ENCODE results near the gene HMGCLL1.

Gene HMGCLL1

GRCh38 chr6:55568808-55569439, 10.1 kb downstream of the HMGCLL1 start:
- H2AFZ ChIP-seq (ENCODE audit: low read length, unreplicated experiment): no peak overlapping the region
- H3K4me3 ChIP-seq (ENCODE audit: low read depth, low read length): no peak overlapping the region
- peaks cover 18% of the 10 kb centered on the region for H3K27me3 ChIP-seq (ENCODE audit: insufficient read depth, low read length)
- no peaks in the 10 kb centered on the region for H3K36me3 ChIP-seq (ENCODE audit: insufficient read depth, low read length)
- no peaks in the 10 kb centered on the region for H3K4me1 ChIP-seq (ENCODE audit: control insufficient read depth, insufficient read depth, low read length, unreplicated experiment)
- no peaks in the 10 kb centered on the region for H3K79me2 ChIP-seq (ENCODE audit: control insufficient read depth, insufficient read depth, low read length, unreplicated experiment)
- no peak overlapping the region for H3K27ac ChIP-seq (ENCODE audit: low read depth, low read length)

DNA sequence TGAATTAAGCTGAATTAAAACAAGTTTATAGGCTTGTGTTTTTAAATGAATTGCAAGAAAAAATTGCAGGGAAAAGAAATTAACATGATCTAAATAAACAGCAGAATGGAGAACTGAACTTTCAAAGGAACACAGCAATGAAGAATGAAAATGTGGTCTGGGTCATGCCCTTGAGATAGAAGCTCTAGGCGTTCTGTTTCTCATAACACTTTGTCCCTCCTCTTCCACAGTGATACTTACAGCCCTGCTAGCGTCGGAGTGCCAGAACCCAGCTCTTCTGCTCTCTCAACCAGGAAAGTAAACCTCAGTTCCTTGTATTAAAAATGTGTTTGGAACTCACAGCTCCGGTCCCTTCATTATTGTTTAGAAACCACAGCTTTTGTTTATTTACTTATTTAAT, 11.4 kb downstream of the HMGCLL1 start:
- H3K36me3 ChIP-seq (ENCODE audit: insufficient read depth, low read length): no peaks in the 10 kb centered on the region
- H3K79me2 ChIP-seq (ENCODE audit: control insufficient read depth, insufficient read depth, low read length, unreplicated experiment): no peaks in the 10 kb centered on the region
- no peak overlapping the region for H2AFZ ChIP-seq (ENCODE audit: low read length, unreplicated experiment)
- H3K27ac ChIP-seq (ENCODE audit: low read depth, low read length): no peak overlapping the region
- peaks cover 18% of the 10 kb centered on the region for H3K27me3 ChIP-seq (ENCODE audit: insufficient read depth, low read length)
- H3K4me3 ChIP-seq (ENCODE audit: low read depth, low read length): no peak overlapping the region
- no peaks in the 10 kb centered on the region for H3K4me1 ChIP-seq (ENCODE audit: control insufficient read depth, insufficient read depth, low read length, unreplicated experiment)

- H3K27ac ChIP-seq (ENCODE audit: low read depth, low read length): no peak overlapping the region
- H3K4me3 ChIP-seq (ENCODE audit: low read depth, low read length): no peak overlapping the region
- no peaks in the 10 kb centered on the region for H3K4me1 ChIP-seq (ENCODE audit: control insufficient read depth, insufficient read depth, low read length, unreplicated experiment)
- H3K79me2 ChIP-seq (ENCODE audit: control insufficient read depth, insufficient read depth, low read length, unreplicated experiment): no peaks in the 10 kb centered on the region
- peaks cover 18% of the 10 kb centered on the region for H3K27me3 ChIP-seq (ENCODE audit: insufficient read depth, low read length)
- H3K36me3 ChIP-seq (ENCODE audit: insufficient read depth, low read length): no peaks in the 10 kb centered on the region
- no peak overlapping the region for H2AFZ ChIP-seq (ENCODE audit: low read length, unreplicated experiment)
Measured at GRCh38 chr6:55566036-55566710, 12.8 kb downstream of the HMGCLL1 start.

DNA sequence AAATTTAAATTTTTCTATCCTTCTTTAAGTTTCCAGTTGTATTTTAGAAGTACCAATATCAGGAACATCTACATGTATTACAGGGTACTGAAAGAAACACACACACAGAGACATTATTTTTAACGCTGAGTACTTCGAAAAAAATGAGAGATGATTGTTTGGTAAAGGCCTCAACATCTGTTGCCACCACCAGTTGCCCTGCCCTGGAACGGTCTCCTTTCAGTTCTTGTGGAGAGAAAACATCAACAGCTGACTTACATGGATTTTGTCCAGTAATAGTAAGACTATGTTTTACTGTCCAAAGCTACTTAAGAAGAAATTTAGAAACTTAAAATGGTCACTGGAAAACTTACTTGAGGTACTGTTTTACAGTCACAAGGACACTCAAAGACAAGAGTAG, 16.7 kb downstream of the HMGCLL1 start:
- H3K4me3 ChIP-seq (ENCODE audit: low read depth, low read length): no peak overlapping the region
- H3K79me2 ChIP-seq (ENCODE audit: control insufficient read depth, insufficient read depth, low read length, unreplicated experiment): no peaks in the 10 kb centered on the region
- peaks cover 44% of the 10 kb centered on the region for H3K27me3 ChIP-seq (ENCODE audit: insufficient read depth, low read length)
- H3K27ac ChIP-seq (ENCODE audit: low read depth, low read length): no peak overlapping the region
- H2AFZ ChIP-seq (ENCODE audit: low read length, unreplicated experiment): no peak overlapping the region
- H3K36me3 ChIP-seq (ENCODE audit: insufficient read depth, low read length): no peaks in the 10 kb centered on the region
- H3K4me1 ChIP-seq (ENCODE audit: control insufficient read depth, insufficient read depth, low read length, unreplicated experiment): no peaks in the 10 kb centered on the region

GRCh38 chr6:55560290-55560885, 18.6 kb downstream of the HMGCLL1 start:
- Histone ChIP-seq H3K4me1 (ENCODE audit: control insufficient read depth, insufficient read depth, low read length, unreplicated experiment) (no peaks in the 10 kb centered on the region), H3K27ac (ENCODE audit: low read depth, low read length) (no peak overlapping the region), H2AFZ (ENCODE audit: low read length, unreplicated experiment) (no peak overlapping the region), H3K27me3 (ENCODE audit: insufficient read depth, low read length) (peaks cover 46% of the 10 kb centered on the region), H3K4me3 (ENCODE audit: low read depth, low read length) (no peak overlapping the region), H3K36me3 (ENCODE audit: insufficient read depth, low read length) (no peaks in the 10 kb centered on the region), H3K79me2 (ENCODE audit: control insufficient read depth, insufficient read depth, low read length, unreplicated experiment) (no peaks in the 10 kb centered on the region)

DNA sequence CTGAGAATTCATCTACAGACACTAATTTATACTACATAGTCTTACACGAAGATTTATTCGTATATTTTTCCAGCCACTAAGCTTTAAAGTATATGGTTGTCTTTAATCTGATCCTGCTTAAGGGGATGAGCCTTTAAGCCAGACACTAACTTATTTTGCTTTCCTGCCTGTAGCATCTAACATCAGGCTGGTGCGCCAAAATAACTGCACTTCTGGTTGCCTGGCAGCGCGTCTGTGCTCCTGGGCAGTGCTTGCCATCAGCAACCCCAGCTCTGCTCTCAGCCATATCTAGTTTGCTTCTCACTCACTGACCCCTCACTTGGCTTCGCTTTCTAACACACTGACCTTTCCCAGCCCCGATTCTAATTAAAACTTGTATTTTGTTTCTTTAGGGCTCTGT, 21.8 kb downstream of the HMGCLL1 start:
- no peaks in the 10 kb centered on the region for H3K79me2 ChIP-seq (ENCODE audit: control insufficient read depth, insufficient read depth, low read length, unreplicated experiment)
- peaks cover 57% of the 10 kb centered on the region for H3K27me3 ChIP-seq (ENCODE audit: insufficient read depth, low read length)
- H2AFZ ChIP-seq (ENCODE audit: low read length, unreplicated experiment): no peak overlapping the region
- no peaks in the 10 kb centered on the region for H3K36me3 ChIP-seq (ENCODE audit: insufficient read depth, low read length)
- H3K27ac ChIP-seq (ENCODE audit: low read depth, low read length): no peak overlapping the region
- H3K4me3 ChIP-seq (ENCODE audit: low read depth, low read length): no peak overlapping the region
- H3K4me1 ChIP-seq (ENCODE audit: control insufficient read depth, insufficient read depth, low read length, unreplicated experiment): no peaks in the 10 kb centered on the region

DNA sequence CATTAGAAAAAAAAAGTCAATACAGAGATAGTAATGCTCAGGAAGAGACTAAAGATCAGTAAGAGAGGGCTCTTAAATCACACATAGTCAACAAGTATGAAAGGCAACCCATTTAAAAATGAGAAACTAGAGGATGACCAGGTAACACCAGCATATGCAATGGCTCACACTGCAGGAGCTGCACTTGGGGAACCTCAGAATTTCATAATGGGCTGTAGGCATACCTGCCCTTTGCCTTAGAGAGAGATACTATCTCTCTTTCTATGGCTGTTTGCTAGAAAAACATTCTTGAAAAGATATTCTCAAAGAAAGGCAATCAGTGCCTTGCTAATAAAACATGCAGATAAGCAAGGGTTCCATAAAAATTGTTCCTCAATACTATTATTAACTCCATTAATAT, 33.2 kb downstream of the HMGCLL1 start:
- Histone ChIP-seq H3K4me3 (ENCODE audit: low read depth, low read length) (no peak overlapping the region), H2AFZ (ENCODE audit: low read length, unreplicated experiment) (no peak overlapping the region), H3K79me2 (ENCODE audit: control insufficient read depth, insufficient read depth, low read length, unreplicated experiment) (no peaks in the 10 kb centered on the region), H3K36me3 (ENCODE audit: insufficient read depth, low read length) (no peaks in the 10 kb centered on the region), H3K4me1 (ENCODE audit: control insufficient read depth, insufficient read depth, low read length, unreplicated experiment) (no peaks in the 10 kb centered on the region), H3K27ac (ENCODE audit: low read depth, low read length) (no peak overlapping the region), H3K27me3 (ENCODE audit: insufficient read depth, low read length) (no peaks in the 10 kb centered on the region)

- no peaks in the 10 kb centered on the region for H3K4me1 ChIP-seq (ENCODE audit: control insufficient read depth, insufficient read depth, low read length, unreplicated experiment)
- H2AFZ ChIP-seq (ENCODE audit: low read length, unreplicated experiment): no peak overlapping the region
- no peaks in the 10 kb centered on the region for H3K27me3 ChIP-seq (ENCODE audit: insufficient read depth, low read length)
- no peak overlapping the region for H3K27ac ChIP-seq (ENCODE audit: low read depth, low read length)
- no peak overlapping the region for H3K4me3 ChIP-seq (ENCODE audit: low read depth, low read length)
- H3K36me3 ChIP-seq (ENCODE audit: insufficient read depth, low read length): no peaks in the 10 kb centered on the region
- no peaks in the 10 kb centered on the region for H3K79me2 ChIP-seq (ENCODE audit: control insufficient read depth, insufficient read depth, low read length, unreplicated experiment)
Measured at GRCh38 chr6:55543633-55544309, 35.2 kb downstream of the HMGCLL1 start.

DNA sequence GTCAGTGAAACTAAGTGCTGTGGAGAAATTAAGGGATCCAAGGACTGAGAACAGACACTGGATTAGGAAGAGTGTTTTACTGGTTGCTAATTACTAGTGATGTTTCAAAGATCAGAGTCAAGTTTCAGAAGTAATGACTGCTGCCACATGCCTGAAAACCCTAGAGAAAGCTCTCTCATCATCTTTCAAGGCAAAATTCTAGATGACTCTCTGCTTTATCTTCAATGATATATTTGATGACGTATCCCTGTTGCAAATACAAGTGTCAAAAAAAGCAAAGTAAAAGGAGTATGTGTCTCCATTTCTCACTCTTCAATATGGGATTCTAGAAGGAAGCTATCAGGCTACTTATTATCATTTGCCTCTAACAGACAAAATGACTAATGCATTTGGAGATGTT, 38.0 kb downstream of the HMGCLL1 start:
- Histone ChIP-seq H3K27ac (ENCODE audit: low read depth, low read length) (no peak overlapping the region), H3K79me2 (ENCODE audit: control insufficient read depth, insufficient read depth, low read length, unreplicated experiment) (no peaks in the 10 kb centered on the region), H3K4me3 (ENCODE audit: low read depth, low read length) (no peak overlapping the region), H3K36me3 (ENCODE audit: insufficient read depth, low read length) (no peaks in the 10 kb centered on the region), H3K4me1 (ENCODE audit: control insufficient read depth, insufficient read depth, low read length, unreplicated experiment) (no peaks in the 10 kb centered on the region), H2AFZ (ENCODE audit: low read length, unreplicated experiment) (no peak overlapping the region), H3K27me3 (ENCODE audit: insufficient read depth, low read length) (no peaks in the 10 kb centered on the region)

DNA sequence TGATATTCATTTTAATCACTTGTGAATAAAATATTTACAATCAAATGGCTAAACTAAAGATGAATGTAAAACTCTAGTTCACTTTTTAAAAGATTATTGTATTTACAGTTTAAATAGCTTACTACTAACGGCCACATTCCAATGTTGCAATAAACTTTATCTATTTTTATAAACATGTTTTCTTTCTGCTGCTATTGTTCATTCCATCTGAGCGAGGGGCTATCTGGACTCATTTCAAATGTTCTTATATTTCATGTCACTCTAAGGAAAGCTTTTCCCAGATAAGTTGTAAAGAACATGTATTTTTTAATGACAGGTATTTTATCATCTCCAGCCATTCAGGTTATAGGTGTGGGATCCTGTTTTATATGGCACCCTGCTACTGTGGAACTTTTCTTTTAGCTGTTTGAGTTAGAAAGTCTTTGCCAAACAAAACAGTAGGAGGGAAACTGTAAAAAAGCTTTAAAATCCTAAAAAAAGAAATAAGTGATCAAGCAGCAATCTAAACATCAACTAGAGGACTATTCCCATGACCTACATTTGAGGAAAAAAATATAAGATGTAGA, 42.5 kb downstream of the HMGCLL1 start:
- H3K27ac ChIP-seq (ENCODE audit: low read depth, low read length): no peak overlapping the region
- H2AFZ ChIP-seq (ENCODE audit: low read length, unreplicated experiment): no peak overlapping the region
- H3K4me1 ChIP-seq (ENCODE audit: control insufficient read depth, insufficient read depth, low read length, unreplicated experiment): no peaks in the 10 kb centered on the region
- H3K27me3 ChIP-seq (ENCODE audit: insufficient read depth, low read length): no peaks in the 10 kb centered on the region
- no peaks in the 10 kb centered on the region for H3K36me3 ChIP-seq (ENCODE audit: insufficient read depth, low read length)
- H3K79me2 ChIP-seq (ENCODE audit: control insufficient read depth, insufficient read depth, low read length, unreplicated experiment): no peaks in the 10 kb centered on the region
- H3K4me3 ChIP-seq (ENCODE audit: low read depth, low read length): no peak overlapping the region
